Measurements from ENCODE around the gene ARSD. TPM values are rescaled to one million over a fixed set of nuclear protein-coding genes. Genes with fewer than 3 reads are reported as not detected.

The ARSD gene
- total and polyA plus RNA-seq, 2 of the 13 experiments (the other 11 are each of a cell fraction or from before 2014, with no cell fraction given) = 4.8 to 6.8 TPM

GRCh38 chrX:2928583-2929434 lies at the start of gene ARSD (continued):
- TF ChIP-seq E2F2 (CRISPR knock-in tag; IDR thresholded peaks at IDR 0.05; ENCODE audit: borderline replicate concordance) (no peak), ZNF562 (CRISPR knock-in tag; IDR thresholded peaks at IDR 0.05; ENCODE audit: borderline replicate concordance) (no peak), U2AF1 (optimal IDR thresholded peaks at IDR 0.05; ENCODE audit: low read depth, low read length) (no peak), USF2 (IDR thresholded peaks at IDR 0.05; ENCODE audit: low read depth, low read length) (no peak), USF2 (CRISPR knock-in tag; IDR thresholded peaks at IDR 0.05; ENCODE audit: borderline replicate concordance) (no peak), ZNF674 (CRISPR knock-in tag; IDR thresholded peaks at IDR 0.05; ENCODE audit: low read depth) (no peak), ZNF761 (CRISPR knock-in tag; conservative IDR thresholded peaks at IDR 0.05) (no peak), ZNF777 (CRISPR knock-in tag; IDR thresholded peaks at IDR 0.05) (0 out of 2 replicates have a peak, but pooled peaks have one; percentile 14), NFIC (IDR thresholded peaks at IDR 0.05; ENCODE audit: low read length) (no peak), RFXAP (CRISPR knock-in tag; IDR thresholded peaks at IDR 0.05; ENCODE audit: borderline replicate concordance) (no peak), ZFP82 (CRISPR knock-in tag; IDR thresholded peaks at IDR 0.05; ENCODE audit: borderline replicate concordance) (no peak), HOXA9 (CRISPR knock-in tag; IDR thresholded peaks at IDR 0.05; ENCODE audit: borderline replicate concordance) (no peak), ZFP37 (CRISPR knock-in tag; IDR thresholded peaks at IDR 0.05; ENCODE audit: borderline replicate concordance) (no peak), TAF15 (IDR thresholded peaks at IDR 0.05; ENCODE audit: low read depth, low read length, poor library complexity, severe bottlenecking) (no peak), ARID4A (CRISPR knock-in tag; IDR thresholded peaks at IDR 0.05; ENCODE audit: borderline replicate concordance) (peak; percentile 60; the same call in 1 of the 2 replicates), NFKBIZ (CRISPR knock-in tag; IDR thresholded peaks at IDR 0.05) (no peak), KAT8 (CRISPR knock-in tag; IDR thresholded peaks at IDR 0.05) (no peak)
